Bronchial epithelial cell (primary cell): ENCODE data around the gene CHST12. TPM values are rescaled to one million over a fixed set of nuclear protein-coding genes. Genes with fewer than 3 reads are reported as not detected.

Experiments
- DNase-seq: peaks from one replicate; pipeline ENCODE4 v3.0.0-alpha.2; 2010; ENCODE audit warnings: low read depth
- FAIRE-seq: peaks from 2 replicates; lab custom pipeline; 2011; peaks lifted over from hg19 to GRCh38; lab: Jason Lieb, UNC
- H3K27me3 ChIP-seq: 2 replicates; pipeline ENCODE4 v1.5.1; 2011; ENCODE audit warnings: low read length; ENCODE audit not compliant: control insufficient read depth, insufficient read depth
- H3K36me3 ChIP-seq: 2 replicates; pipeline ENCODE4 v1.5.1; 2011; ENCODE audit warnings: low read length; ENCODE audit not compliant: control insufficient read depth, insufficient read depth
- H3K4me3 ChIP-seq: 2 replicates; pipeline ENCODE4 v1.5.1; 2011; ENCODE audit warnings: mild to moderate bottlenecking, low read depth, low read length, control low read depth
- CTCF ChIP-seq: IDR thresholded peaks from 2 replicates; pipeline ENCODE4 v1.5.1; 2011; ENCODE audit warnings: mild to moderate bottlenecking, moderate library complexity, low read length, control low read depth, inconsistent platforms; ENCODE audit not compliant: insufficient read depth, severe bottlenecking
- total RNA-seq: library from RNA; depleted of rRNA; stranded (reverse); fragments of >200 nt; gene quantifications from 2 replicates; pipeline ENCODE4 v1.2.1, GENCODE V29; 2014

The CHST12 gene
- total RNA-seq, 1 donor from 2014 or later: 0.79 TPM

GRCh38 chr7:2357165-2357564 lies 46.2 kb upstream of the CHST12 start:
- no peak overlapping the region for H3K4me3 ChIP-seq
- DNase-seq: peak; percentile 21
- H3K36me3 ChIP-seq: peaks cover 7% of the 10 kb centered on the region
- no peaks in the 10 kb centered on the region for H3K27me3 ChIP-seq
- FAIRE-seq: no peak
- no peak for TF ChIP-seq CTCF

- Histone ChIP-seq H3K4me3 (no peak overlapping the region), H3K36me3 (peaks cover 11% of the 10 kb centered on the region), H3K27me3 (no peaks in the 10 kb centered on the region)
- no peak for DNase-seq
- no peak for FAIRE-seq
- TF ChIP-seq CTCF: no peak
Measured at GRCh38 chr7:2357571-2357970, 45.8 kb upstream of the CHST12 start.

- H3K4me3 ChIP-seq: no peak overlapping the region
- no peaks in the 10 kb centered on the region for H3K27me3 ChIP-seq
- no peak for DNase-seq
- H3K36me3 ChIP-seq: peaks cover 18% of the 10 kb centered on the region
- no peak for FAIRE-seq
- TF ChIP-seq CTCF: no peak
Measured at GRCh38 chr7:2358968-2359527, 44.4 kb upstream of the CHST12 start.

GRCh38 chr7:2359610-2360009 lies 43.8 kb upstream of the CHST12 start:
- no peak for TF ChIP-seq CTCF
- Histone ChIP-seq H3K27me3 (no peaks in the 10 kb centered on the region), H3K36me3 (peaks cover 21% of the 10 kb centered on the region), H3K4me3 (no peak overlapping the region)
- no peak for DNase-seq
- FAIRE-seq: no peak

GRCh38 chr7:2360796-2361195 lies 42.6 kb upstream of the CHST12 start:
- DNase-seq (peak; percentile 37), FAIRE-seq (no peak)
- H3K27me3 ChIP-seq: no peaks in the 10 kb centered on the region
- no peak for TF ChIP-seq CTCF
- H3K4me3 ChIP-seq: no peak overlapping the region
- peaks cover 25% of the 10 kb centered on the region for H3K36me3 ChIP-seq

- DNase-seq: no peak
- TF ChIP-seq CTCF: no peak
- no peak for FAIRE-seq
- no peak overlapping the region for H3K4me3 ChIP-seq
- H3K36me3 ChIP-seq: peaks cover 33% of the 10 kb centered on the region
- H3K27me3 ChIP-seq: no peaks in the 10 kb centered on the region
Measured at GRCh38 chr7:2362385-2363088, 40.9 kb upstream of the CHST12 start.
